ENCODE results near the gene CD82.
"Not testable (repeated sequence)": the region's sequence is repeated elsewhere in the genome, so short reads cannot be mapped to it uniquely, and the experiment has no call there.

Gene CD82

GRCh38 chr11:44632466-44633123 lies 67.1 kb downstream of the CD82 start:
- no peak overlapping the region for H3K9ac ChIP-seq (ENCODE audit: low read depth, low read length)
- no peak overlapping the region for H3K4me3 ChIP-seq (ENCODE audit: low read length)
- H3K36me3 ChIP-seq (ENCODE audit: insufficient read depth, low read depth, low read length), result no peaks in the 10 kb centered on the region
- H3K27ac ChIP-seq (ENCODE audit: low read length), result no peak overlapping the region
- peaks cover 4% of the 10 kb centered on the region; the same call in 1 of the 2 replicates for H3K4me1 ChIP-seq (ENCODE audit: insufficient read depth, low read length)
- no peaks in the 10 kb centered on the region for H3K9me3 ChIP-seq (ENCODE audit: insufficient read depth, low read depth, low read length)
- H3K27me3 ChIP-seq (ENCODE audit: insufficient read depth, low read length), result no peaks in the 10 kb centered on the region

GRCh38 chr11:44633641-44634040 lies 68.2 kb downstream of the CD82 start:
- Histone ChIP-seq H3K9me3 (ENCODE audit: insufficient read depth, low read depth, low read length) (no peaks in the 10 kb centered on the region), H3K4me3 (ENCODE audit: low read length) (no peak overlapping the region), H3K27me3 (ENCODE audit: insufficient read depth, low read length) (no peaks in the 10 kb centered on the region), H3K27ac (ENCODE audit: low read length) (no peak overlapping the region), H3K36me3 (ENCODE audit: insufficient read depth, low read depth, low read length) (no peaks in the 10 kb centered on the region), H3K4me1 (ENCODE audit: insufficient read depth, low read length) (peaks cover 4% of the 10 kb centered on the region; the same call in 1 of the 2 replicates), H3K9ac (ENCODE audit: low read depth, low read length) (no peak overlapping the region)

DNA sequence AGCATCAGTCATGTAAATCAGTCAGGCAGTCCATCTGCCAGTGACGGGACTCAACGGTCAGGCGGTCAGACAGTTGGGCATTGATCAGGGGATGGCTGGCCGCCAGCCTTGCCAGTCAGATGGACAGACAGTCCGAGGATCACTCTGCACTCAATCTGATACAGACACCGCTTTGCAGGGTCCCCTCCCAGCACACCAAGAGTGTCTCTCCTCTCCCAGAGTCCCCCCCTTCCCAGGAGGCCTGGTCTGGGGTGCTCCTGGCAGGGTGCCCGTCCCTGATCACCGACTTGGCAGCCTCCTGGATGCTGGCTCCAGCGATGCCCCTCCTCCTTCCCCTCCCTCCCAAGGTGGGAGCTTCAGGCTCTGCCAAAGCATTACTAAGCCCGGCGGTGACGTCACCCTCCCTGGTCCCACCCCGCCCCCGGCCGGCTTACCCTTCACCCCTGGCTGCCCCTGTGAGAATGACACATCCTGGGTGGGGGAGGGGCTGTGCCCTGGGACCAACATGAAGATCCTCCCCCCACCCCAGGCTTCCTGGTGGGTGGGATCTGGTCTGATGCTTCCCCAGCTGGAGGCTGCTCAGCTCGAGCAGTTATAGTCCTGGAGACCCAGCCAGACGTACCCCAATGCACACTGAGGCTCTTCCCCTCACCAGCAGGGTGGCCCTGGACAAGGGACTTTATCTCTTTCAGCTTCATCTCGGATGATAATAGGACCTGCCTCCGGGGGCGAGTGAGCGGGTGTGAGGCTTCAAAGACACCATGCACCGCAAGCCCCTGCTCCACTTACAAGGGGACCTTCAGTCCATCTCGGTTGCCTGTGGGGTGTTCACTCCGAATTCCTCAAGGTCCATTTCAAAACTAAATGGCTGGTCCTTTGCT lies 69.2 kb downstream of the CD82 start:
- Histone ChIP-seq H3K9me3 (ENCODE audit: insufficient read depth, low read depth, low read length) (no peaks in the 10 kb centered on the region), H3K9ac (ENCODE audit: low read depth, low read length) (no peak overlapping the region), H3K4me3 (ENCODE audit: low read length) (no peak overlapping the region), H3K36me3 (ENCODE audit: insufficient read depth, low read depth, low read length) (no peaks in the 10 kb centered on the region), H3K27ac (ENCODE audit: low read length) (no peak overlapping the region), H3K27me3 (ENCODE audit: insufficient read depth, low read length) (no peaks in the 10 kb centered on the region), H3K4me1 (ENCODE audit: insufficient read depth, low read length) (peaks cover 4% of the 10 kb centered on the region; the same call in 1 of the 2 replicates)

GRCh38 chr11:44637487-44637886 lies 72.0 kb downstream of the CD82 start:
- Histone ChIP-seq H3K4me3 (ENCODE audit: low read length) (no peak overlapping the region), H3K9ac (ENCODE audit: low read depth, low read length) (no peak overlapping the region), H3K27ac (ENCODE audit: low read length) (no peak overlapping the region), H3K9me3 (ENCODE audit: insufficient read depth, low read depth, low read length) (no peaks in the 10 kb centered on the region), H3K4me1 (ENCODE audit: insufficient read depth, low read length) (peaks cover 4% of the 10 kb centered on the region; the same call in 1 of the 2 replicates), H3K27me3 (ENCODE audit: insufficient read depth, low read length) (no peaks in the 10 kb centered on the region), H3K36me3 (ENCODE audit: insufficient read depth, low read depth, low read length) (no peaks in the 10 kb centered on the region)

DNA sequence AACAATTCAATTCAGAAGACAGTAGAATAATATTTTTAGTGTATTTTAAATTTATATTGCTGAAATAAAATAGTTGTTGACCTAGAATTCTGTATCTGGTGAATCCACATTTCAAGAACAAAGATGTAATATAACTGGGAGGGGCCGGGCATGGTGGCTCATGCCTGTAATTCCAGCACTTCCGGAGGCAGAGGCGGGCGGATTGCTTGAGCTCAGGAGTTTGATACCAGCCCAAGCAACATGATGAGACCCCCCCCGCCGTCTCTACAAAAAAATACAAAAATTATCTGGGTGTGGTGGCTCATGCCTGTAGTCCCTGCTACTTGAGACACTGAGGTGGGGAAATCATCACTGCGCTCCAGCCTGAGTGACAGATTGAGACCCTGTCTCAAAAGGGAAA lies 72.6 kb downstream of the CD82 start:
- Histone ChIP-seq H3K27me3 (ENCODE audit: insufficient read depth, low read length) (no peaks in the 10 kb centered on the region), H3K27ac (ENCODE audit: low read length) (no peak overlapping the region), H3K4me3 (ENCODE audit: low read length) (no peak overlapping the region), H3K36me3 (ENCODE audit: insufficient read depth, low read depth, low read length) (no peaks in the 10 kb centered on the region), H3K9ac (ENCODE audit: low read depth, low read length) (no peak overlapping the region), H3K4me1 (ENCODE audit: insufficient read depth, low read length) (peaks cover 4% of the 10 kb centered on the region; the same call in 1 of the 2 replicates), H3K9me3 (ENCODE audit: insufficient read depth, low read depth, low read length) (0 out of 2 replicates have a peak, but pooled peaks cover 5% of the 10 kb centered on the region)

GRCh38 chr11:44643217-44643616 lies 77.8 kb downstream of the CD82 start:
- H3K36me3 ChIP-seq (ENCODE audit: insufficient read depth, low read depth, low read length), result no peaks in the 10 kb centered on the region
- H3K27me3 ChIP-seq (ENCODE audit: insufficient read depth, low read length), result no peaks in the 10 kb centered on the region
- no peaks in the 10 kb centered on the region for H3K4me1 ChIP-seq (ENCODE audit: insufficient read depth, low read length)
- no peak overlapping the region for H3K9ac ChIP-seq (ENCODE audit: low read depth, low read length)
- H3K4me3 ChIP-seq (ENCODE audit: low read length), result no peak overlapping the region
- no peak overlapping the region for H3K27ac ChIP-seq (ENCODE audit: low read length)
- peaks cover 10% of the 10 kb centered on the region; the same call in 1 of the 2 replicates for H3K9me3 ChIP-seq (ENCODE audit: insufficient read depth, low read depth, low read length)

GRCh38 chr11:44645827-44646226 lies 80.4 kb downstream of the CD82 start:
- Histone ChIP-seq H3K9me3 (ENCODE audit: insufficient read depth, low read depth, low read length) (peaks cover 10% of the 10 kb centered on the region; the same call in 1 of the 2 replicates), H3K9ac (ENCODE audit: low read depth, low read length) (no peak overlapping the region), H3K27me3 (ENCODE audit: insufficient read depth, low read length) (no peaks in the 10 kb centered on the region), H3K36me3 (ENCODE audit: insufficient read depth, low read depth, low read length) (no peaks in the 10 kb centered on the region), H3K4me1 (ENCODE audit: insufficient read depth, low read length) (no peaks in the 10 kb centered on the region), H3K4me3 (ENCODE audit: low read length) (no peak overlapping the region), H3K27ac (ENCODE audit: low read length) (no peak overlapping the region)

DNA sequence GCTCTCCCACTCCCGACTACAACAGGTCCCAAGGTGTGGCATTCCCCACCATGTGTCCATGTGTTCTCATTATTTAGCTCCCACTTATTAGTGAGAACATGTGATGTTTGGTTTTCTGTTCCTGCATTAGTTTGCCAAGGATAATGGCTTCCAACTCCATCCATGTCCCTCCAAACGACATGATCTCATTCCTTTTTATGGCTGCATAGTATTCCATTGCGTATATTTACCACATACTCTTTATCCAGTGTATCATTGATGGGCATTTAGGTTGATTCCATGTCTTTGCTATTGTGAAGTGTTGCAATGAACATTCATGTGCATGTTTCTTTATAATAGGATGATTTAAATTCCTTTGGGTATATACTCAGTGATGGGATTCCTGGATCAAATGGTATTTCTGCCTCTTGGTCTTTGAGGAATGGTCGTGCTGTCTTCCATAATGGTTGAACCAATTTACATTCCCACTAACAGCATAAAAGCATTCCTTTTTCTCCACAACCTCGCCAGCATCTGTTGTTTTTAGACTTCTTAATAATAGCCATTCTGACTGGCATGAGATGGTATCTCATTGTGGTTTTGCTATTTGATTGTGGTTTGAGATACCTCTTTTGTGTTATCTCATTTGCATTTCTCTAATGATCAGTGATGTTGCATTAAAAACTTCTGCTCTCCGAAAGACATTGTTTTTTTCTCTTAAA lies 81.9 kb downstream of the CD82 start:
- H3K27ac ChIP-seq (ENCODE audit: low read length); H3K9ac ChIP-seq (ENCODE audit: low read depth, low read length); H3K4me1 ChIP-seq (ENCODE audit: insufficient read depth, low read length); H3K27me3 ChIP-seq (ENCODE audit: insufficient read depth, low read length); H3K36me3 ChIP-seq (ENCODE audit: insufficient read depth, low read depth, low read length); H3K4me3 ChIP-seq (ENCODE audit: low read length): not testable (repeated sequence)
- peaks cover 10% of the 10 kb centered on the region; the same call in 1 of the 2 replicates for H3K9me3 ChIP-seq (ENCODE audit: insufficient read depth, low read depth, low read length)

DNA sequence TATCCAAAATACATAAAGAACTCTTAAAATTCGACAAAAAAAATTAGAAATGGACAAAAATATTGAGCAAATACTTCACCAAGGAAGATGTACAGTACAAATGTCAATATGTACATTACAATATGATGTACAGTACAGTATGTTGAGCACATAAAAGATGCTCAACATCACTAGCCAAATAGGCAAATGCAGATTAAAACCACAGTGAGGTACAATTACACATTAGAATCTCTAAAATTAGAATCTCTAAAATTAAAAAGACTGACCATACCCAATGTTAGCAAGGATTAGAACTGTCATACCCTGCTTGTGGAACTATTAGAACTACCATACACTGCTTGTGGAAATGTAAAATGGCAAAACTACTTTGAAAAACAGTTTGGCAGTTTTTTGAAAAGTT lies 82.6 kb downstream of the CD82 start:
- Histone ChIP-seq H3K9me3 (ENCODE audit: insufficient read depth, low read depth, low read length) (peaks cover 6% of the 10 kb centered on the region; the same call in 1 of the 2 replicates), H3K27ac (ENCODE audit: low read length) (no peak overlapping the region), H3K27me3 (ENCODE audit: insufficient read depth, low read length) (no peaks in the 10 kb centered on the region; the same call in 1 of the 2 replicates), H3K9ac (ENCODE audit: low read depth, low read length) (no peak overlapping the region), H3K36me3 (ENCODE audit: insufficient read depth, low read depth, low read length) (no peaks in the 10 kb centered on the region), H3K4me3 (ENCODE audit: low read length) (no peak overlapping the region), H3K4me1 (ENCODE audit: insufficient read depth, low read length) (no peaks in the 10 kb centered on the region)

DNA sequence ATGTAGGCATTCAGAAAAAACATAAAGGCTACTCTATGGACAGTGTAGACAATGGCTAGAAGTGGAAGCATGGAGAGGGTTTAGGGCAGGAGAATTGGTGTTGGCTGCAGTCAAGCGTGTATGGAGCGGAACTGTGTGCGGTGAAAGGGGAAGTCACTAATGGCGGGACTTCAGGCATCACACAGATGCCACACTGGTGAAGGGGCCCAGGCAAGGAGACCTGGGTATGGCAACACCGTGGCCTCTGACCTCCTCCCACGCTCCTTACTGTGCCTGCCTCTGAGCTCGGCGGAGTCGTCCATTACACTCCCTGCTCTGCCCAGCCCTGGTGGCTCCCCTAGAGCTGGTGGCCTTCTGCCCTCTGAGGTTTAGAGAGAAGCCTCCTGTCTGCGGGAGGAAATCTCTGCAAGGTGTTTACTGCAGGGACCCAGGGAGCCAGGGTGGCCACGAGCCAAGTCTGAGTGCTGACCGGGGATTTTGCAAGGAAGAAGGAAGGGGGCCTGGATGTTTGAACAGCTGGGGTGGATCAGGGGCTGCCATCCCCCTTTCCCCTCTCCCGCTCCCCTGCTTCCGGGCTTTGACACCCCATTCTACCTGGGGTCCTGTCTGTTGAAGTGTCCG lies 86.2 kb downstream of the CD82 start:
- no peak overlapping the region for H3K4me3 ChIP-seq (ENCODE audit: low read length)
- H3K4me1 ChIP-seq (ENCODE audit: insufficient read depth, low read length), result no peaks in the 10 kb centered on the region
- no peaks in the 10 kb centered on the region; the same call in 1 of the 2 replicates for H3K27me3 ChIP-seq (ENCODE audit: insufficient read depth, low read length)
- no peaks in the 10 kb centered on the region for H3K36me3 ChIP-seq (ENCODE audit: insufficient read depth, low read depth, low read length)
- H3K9ac ChIP-seq (ENCODE audit: low read depth, low read length), result no peak overlapping the region
- no peak overlapping the region for H3K27ac ChIP-seq (ENCODE audit: low read length)
- H3K9me3 ChIP-seq (ENCODE audit: insufficient read depth, low read depth, low read length), result no peaks in the 10 kb centered on the region

GRCh38 chr11:44652901-44653644 lies 87.6 kb downstream of the CD82 start:
- no peaks in the 10 kb centered on the region for H3K9me3 ChIP-seq (ENCODE audit: insufficient read depth, low read depth, low read length)
- no peak overlapping the region for H3K27ac ChIP-seq (ENCODE audit: low read length)
- H3K36me3 ChIP-seq (ENCODE audit: insufficient read depth, low read depth, low read length), result no peaks in the 10 kb centered on the region
- no peaks in the 10 kb centered on the region; the same call in 1 of the 2 replicates for H3K27me3 ChIP-seq (ENCODE audit: insufficient read depth, low read length)
- no peak overlapping the region for H3K9ac ChIP-seq (ENCODE audit: low read depth, low read length)
- H3K4me1 ChIP-seq (ENCODE audit: insufficient read depth, low read length), result no peaks in the 10 kb centered on the region
- H3K4me3 ChIP-seq (ENCODE audit: low read length), result no peak overlapping the region
